Caki2 (cell line): ENCODE results near the gene RALGAPA1. TPM values are rescaled to one million over a fixed set of nuclear protein-coding genes. Genes with fewer than 3 reads are reported as not detected.
"Not testable (repeated sequence)": the region's sequence is repeated elsewhere in the genome, so short reads cannot be mapped to it uniquely, and the experiment has no call there.

Experiments
- DNase-seq: peaks from one replicate; pipeline ENCODE4 v3.0.0-alpha.2; 2015; ENCODE audit warnings: low read depth
- in situ Hi-C: cut with HindIII; loops from 2 replicates; pipeline ENCODE4 v1.10.0; 2016; ENCODE audit warnings: low sequenced_read_pairs, low pct_unique_long_range_greater_than_20kb, mixed read lengths
- total RNA-seq: library from RNA; depleted of rRNA; stranded (reverse); fragments of >200 nt; shearing (Covaris generic); gene quantifications from 2 replicates; pipeline ENCODE4 v1.2.3, GENCODE V29; 2014; ENCODE audit warnings: low replicate concordance

Gene RALGAPA1
- total RNA-seq, 1 experiment from 2014 or later: 5.8 TPM

DNA sequence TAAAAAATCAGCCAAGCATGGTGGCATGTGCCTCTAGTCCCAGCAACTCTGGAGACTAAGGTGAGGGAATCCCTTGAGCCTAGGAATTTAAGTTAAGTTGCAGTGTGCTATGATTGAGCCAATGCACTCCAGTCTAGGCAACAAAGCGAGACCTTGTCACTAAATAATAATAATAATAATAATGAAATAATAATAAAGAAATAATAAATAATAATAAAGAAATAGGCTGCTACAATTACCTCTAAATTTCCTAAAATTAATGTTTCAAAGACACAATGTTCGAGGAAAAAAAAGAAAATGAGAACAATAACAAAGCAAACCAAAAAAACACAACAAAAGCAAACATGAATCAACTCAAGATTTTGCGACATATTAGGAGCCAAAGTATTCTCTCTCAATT, 29.7 kb downstream of the RALGAPA1 start:
- in situ Hi-C loops: no loop called here
- DNase-seq: no peak

- DNase-seq, in situ Hi-C loops: not testable (repeated sequence)
Measured at GRCh38 chr14:35777550-35777949, 31.5 kb downstream of the RALGAPA1 start.

DNA sequence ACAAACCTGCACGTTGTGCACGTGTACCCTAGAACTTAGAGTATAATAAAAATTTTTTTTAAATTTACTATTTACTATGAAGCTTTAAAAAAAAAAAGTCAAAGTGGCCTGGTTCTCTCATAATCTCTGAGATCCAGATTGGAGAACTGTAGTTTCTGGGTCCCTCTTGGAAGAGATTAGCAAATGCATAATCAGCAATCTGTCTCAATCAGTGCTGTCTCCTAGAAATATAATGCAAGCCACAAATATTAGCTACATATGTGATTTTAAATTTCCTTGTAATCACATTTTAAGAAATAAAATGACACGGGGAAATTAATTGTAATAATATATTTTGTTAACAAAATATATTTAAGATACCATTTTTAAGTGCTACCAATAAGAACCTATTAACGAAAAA, 32.3 kb downstream of the RALGAPA1 start:
- in situ Hi-C loops: no loop called here
- no peak for DNase-seq

- in situ Hi-C loops, DNase-seq: not testable (repeated sequence)
Measured at GRCh38 chr14:35776085-35776484, 33.0 kb downstream of the RALGAPA1 start.

DNA sequence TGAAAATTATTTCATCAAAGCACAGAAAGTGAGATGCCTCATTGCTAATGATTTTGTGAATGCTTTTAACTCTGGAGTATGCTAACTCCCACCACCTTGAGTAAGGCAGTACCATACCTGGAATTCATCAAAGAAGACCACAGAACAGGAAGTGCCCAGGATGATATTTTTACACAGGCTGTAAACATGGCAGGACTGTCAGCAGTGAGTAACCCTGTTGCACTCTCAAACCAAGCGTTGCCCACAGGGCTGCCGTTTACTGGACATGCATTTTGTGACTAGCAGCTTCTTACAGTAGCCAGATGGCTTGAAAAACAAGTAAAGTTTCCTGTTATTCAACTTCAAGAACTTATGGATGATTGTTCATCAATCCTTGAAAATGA, 42.4 kb downstream of the RALGAPA1 start:
- in situ Hi-C loops: no loop called here
- DNase-seq: no peak

DNA sequence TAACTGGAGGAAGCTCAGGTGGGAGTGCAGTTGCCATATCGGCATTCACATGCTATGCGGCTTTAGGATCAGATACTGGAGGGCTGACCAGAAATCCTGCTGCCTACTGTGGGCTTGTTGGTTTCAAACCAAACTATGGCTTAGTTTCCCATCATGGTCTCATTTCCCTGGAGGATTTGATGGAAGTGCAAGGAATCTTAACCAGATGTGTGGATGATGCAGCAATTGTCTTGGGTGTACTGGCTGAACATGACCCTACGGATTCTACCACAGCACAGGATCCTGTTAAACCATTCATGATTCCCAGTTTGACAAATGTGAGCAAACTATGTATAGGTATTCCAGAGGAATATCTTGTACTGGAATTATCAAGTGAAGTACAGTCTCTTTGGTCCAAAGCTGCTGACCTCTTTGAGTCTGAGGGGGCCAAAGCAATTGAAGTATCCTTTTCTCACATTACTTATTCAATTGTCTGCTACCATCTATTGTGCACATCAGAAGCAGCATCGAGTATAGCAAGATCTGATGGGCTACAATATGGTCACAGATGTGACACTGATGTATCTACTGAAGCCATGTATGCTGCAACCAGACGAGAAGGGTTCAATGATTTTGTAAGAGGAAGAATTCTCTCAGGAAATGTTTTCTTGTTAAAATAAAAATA, 42.9 kb downstream of the RALGAPA1 start:
- no peak for DNase-seq
- in situ Hi-C loops: no loop called here

DNA sequence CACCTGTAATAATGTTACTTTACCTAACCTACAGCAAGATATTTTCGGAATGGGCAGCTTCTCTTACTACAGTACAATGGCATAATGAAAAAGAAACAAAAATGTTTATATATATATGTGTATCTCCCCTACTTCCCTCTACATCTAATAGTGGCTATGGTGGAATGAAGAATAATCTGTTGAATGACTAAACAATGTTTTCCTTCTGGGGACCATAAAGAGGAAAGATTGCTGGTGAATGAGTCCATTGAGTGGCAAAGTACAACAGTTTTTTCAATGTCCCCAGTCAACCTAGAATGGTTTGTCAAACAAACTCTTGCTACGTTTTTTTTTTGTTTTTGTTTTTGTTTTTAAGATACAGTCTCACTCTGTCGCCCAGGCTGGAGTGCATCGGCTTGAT, 47.2 kb downstream of the RALGAPA1 start:
- DNase-seq: no peak
- in situ Hi-C loops: no loop called here

GRCh38 chr14:35760143-35760542, 49.0 kb downstream of the RALGAPA1 start:
- DNase-seq: no peak
- in situ Hi-C loops: no loop called here

GRCh38 chr14:35758523-35759129, 50.5 kb downstream of the RALGAPA1 start:
- no peak for DNase-seq
- in situ Hi-C loops: no loop called here

- in situ Hi-C loops: no loop called here
- DNase-seq: no peak
Measured at GRCh38 chr14:35754671-35755070, 54.4 kb downstream of the RALGAPA1 start.

DNA sequence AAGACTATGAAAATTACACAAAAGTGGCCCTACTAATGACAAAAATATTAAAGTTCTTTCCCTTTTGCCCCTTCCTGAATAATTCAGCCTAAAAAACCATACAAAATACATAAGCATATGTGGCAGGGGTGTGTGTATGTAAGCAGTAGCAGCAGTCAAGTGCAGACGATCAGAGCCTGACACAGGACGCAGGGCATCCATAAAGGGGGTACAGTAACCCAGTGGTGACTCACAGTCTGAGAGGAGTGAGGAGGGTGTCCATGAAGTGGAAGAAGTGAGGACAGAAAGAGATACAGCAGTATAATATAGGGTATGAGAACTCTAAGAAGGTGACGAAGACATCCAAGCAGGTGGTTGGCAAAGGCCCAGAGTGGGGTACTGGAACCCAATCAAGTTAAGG, 56.7 kb downstream of the RALGAPA1 start:
- DNase-seq: no peak
- in situ Hi-C loops: no loop called here

GRCh38 chr14:35750202-35750904, 58.7 kb downstream of the RALGAPA1 start:
- in situ Hi-C loops: no loop called here
- DNase-seq: no peak

DNA sequence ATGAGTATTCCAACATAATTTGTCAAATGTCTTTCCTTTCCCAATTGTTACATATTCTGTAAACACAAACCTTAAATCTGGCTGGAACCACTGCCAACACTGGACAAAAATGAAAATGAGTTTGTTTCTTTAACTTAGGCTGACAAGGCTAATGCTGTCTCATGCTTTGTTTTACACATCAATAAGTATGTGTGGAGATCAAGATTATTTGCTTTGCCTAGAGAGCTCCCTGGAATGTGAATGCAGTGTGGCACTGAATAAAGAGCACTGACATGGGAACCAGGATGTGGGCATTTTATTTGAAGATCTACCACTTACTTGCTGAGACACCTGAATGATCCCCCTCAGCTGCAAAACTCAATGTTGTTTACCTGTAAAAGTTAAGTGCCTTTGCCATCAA, 61.7 kb downstream of the RALGAPA1 start:
- peak; percentile 21 for DNase-seq
- in situ Hi-C loops: no loop called here

- no peak for DNase-seq
- in situ Hi-C loops: no loop called here
Measured at GRCh38 chr14:35742442-35742841, 66.7 kb downstream of the RALGAPA1 start.

- in situ Hi-C loops: no loop called here
- no peak for DNase-seq
Measured at GRCh38 chr14:35742032-35742371, 67.1 kb downstream of the RALGAPA1 start.

GRCh38 chr14:35741345-35742031, 67.6 kb downstream of the RALGAPA1 start:
- in situ Hi-C loops: no loop called here
- DNase-seq: no peak

- no peak for DNase-seq
- in situ Hi-C loops: no loop called here
Measured at GRCh38 chr14:35740215-35740614, 68.9 kb downstream of the RALGAPA1 start.

DNA sequence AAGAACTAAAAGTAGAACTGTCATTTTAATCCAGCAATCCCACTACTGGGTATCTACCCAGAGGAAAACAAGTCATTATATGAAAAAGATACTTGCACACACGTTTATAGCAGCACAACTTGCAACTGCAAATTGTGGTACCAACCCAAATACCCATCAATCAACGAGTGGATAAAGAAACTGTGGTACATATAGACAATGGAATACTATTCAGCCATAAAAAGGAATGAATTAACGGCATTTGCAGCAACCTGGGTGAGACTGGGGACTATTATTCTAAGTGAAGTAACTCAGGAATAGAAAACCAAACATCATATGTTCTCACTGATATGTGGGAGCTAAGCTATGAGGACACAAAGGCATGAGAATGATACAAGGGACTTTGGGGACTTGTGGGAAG, 73.9 kb downstream of the RALGAPA1 start:
- in situ Hi-C loops, DNase-seq: not testable (repeated sequence)

DNA sequence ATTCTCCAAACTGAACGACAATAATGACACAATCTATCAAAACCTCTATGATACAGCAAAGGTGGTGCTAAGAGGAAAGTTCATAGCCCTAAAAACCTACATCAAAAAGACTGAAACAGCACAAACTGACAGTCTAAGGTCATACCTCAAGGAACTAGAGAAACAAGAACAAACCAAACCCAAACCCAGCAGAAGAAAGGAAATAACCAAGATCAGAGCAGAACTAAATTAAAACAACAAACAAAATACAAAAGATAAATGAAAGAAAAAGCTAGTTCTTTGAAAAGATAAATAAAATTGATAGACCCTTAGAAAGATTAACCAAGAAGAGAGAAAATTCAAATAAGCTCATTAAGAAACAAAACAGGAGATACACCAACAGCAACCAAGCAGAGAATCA, 75.6 kb downstream of the RALGAPA1 start:
- DNase-seq, in situ Hi-C loops: not testable (repeated sequence)
